GM19324 (cell line): ENCODE data around the gene NEGR1.

Experiments used
- ATAC-seq: cut with Tn5 transposase; IDR thresholded peaks from one replicate; pipeline ENCODE4 v1.9.1; 2021; ENCODE audit warnings: mild to moderate bottlenecking, moderate library complexity; ENCODE audit not compliant: unreplicated experiment, low FRiP score

Gene NEGR1

GRCh38 chr1:71599306-71599705 lies 683.0 kb downstream of the NEGR1 start:
- ATAC-seq: no peak

GRCh38 chr1:71593523-71593922 lies 688.8 kb downstream of the NEGR1 start:
- peak; percentile 62 for ATAC-seq

DNA sequence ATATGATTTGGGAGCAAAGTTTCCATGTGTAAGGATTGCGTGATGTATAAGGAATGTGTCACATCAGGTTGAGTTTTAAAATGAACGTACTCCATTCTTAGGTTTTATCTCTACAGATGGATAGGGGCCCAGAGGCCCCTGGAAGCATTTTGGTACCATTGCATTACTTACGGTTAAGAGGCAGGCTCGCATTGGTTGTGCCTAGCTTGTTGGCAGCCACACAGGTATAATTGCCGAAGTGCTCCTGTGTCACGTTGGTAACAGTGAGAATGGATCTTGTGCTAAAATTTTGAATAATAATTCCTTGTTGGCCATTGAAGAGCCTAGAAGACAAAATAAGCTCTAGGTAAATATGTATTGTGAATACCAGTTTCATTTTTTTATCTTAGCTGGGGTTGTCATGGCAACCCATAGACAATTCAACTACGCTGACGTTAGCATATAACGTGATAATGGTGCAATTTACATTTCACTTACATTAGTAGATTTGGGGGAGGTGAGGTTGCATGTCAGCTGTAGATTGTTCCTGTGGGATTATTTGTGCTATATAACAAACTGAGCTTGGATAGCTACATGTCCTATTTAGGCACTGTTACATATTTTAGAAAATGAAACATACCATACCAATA lies 689.6 kb downstream of the NEGR1 start:
- ATAC-seq: no peak

- no peak for ATAC-seq
These were observed 693.3 kb downstream of the NEGR1 start for GRCh38 chr1:71589005-71589404.

DNA sequence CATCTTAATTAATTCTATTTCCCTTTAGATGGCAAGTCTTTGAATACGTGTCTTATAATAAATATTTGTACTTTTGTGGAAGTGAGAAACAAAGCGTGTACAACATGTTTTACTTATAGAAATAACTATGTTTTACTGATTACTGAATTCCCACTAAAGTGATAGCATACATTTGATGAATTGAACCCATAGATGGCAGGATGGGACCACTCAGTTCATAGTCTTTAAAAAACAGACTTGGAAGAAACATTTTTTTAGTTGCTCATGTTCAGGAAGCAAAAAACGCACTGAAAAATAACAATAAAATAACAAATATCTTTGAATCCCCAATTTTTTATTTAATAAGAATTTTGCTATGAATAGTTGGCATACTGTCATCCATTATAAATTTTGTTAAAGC lies 694.4 kb downstream of the NEGR1 start:
- ATAC-seq: no peak

GRCh38 chr1:71586030-71586429 lies 696.3 kb downstream of the NEGR1 start:
- no peak for ATAC-seq

DNA sequence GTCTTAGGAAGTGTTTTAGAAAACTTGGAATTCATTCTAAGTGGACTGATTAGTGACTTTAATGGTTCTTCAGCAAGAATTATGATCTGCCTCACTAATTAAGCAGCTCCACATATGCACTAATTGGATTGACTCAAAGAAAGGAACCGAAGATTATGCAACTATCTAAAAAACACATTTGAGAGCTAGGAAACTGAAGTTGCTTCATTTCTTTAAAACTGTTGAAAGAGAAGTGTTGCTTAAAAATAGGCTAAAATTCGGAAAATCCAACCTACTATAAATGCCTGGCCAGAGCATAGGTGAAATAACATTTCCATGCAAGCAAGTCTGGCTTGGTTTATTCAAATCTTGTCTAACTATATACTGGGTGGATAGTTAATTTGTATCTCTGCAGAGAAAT lies 698.6 kb downstream of the NEGR1 start:
- ATAC-seq: no peak

- ATAC-seq: no peak
These were observed 699.7 kb downstream of the NEGR1 start for GRCh38 chr1:71582673-71583072.

GRCh38 chr1:71577451-71578131 lies 704.7 kb downstream of the NEGR1 start:
- ATAC-seq: no peak

DNA sequence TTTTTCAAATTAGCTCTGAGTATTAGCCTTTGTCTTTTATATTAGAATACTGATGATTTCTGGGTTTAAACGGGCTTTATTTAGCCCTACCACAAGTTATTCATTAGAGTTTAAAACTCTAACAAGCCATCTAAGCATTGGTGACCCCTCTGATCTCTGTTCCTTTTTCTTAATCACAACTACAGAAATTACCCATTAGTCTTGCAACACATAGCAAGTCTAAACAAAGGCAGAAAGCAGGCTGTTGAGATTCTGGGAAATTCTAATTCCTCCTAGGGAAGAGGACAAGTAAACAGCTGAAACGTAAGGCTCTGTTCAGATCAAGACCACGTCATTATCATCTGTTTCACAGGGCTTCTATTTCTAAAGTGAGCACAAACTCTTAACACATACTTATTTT lies 710.3 kb downstream of the NEGR1 start:
- ATAC-seq: peak; percentile 77

- ATAC-seq: no peak
These were observed 715.9 kb downstream of the NEGR1 start for GRCh38 chr1:71566413-71566812.

DNA sequence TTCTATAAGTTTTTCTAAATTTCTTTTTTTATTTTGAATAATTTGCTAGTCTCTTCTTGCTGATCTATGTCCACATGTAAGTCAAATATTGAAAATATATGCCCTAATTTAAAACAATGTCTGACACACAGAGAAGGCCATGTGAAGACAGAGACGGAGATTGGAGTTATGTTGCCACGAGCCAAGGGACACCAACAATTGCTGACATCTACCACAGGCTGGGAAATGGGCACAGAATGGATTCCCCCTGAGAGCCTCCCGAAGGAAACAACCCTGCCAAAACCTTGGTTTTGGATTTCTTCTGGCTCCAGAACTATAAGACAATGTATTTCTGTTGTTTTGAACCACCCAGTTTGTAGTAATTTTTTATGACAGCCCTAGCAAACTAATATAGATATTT lies 716.5 kb downstream of the NEGR1 start:
- ATAC-seq: no peak

DNA sequence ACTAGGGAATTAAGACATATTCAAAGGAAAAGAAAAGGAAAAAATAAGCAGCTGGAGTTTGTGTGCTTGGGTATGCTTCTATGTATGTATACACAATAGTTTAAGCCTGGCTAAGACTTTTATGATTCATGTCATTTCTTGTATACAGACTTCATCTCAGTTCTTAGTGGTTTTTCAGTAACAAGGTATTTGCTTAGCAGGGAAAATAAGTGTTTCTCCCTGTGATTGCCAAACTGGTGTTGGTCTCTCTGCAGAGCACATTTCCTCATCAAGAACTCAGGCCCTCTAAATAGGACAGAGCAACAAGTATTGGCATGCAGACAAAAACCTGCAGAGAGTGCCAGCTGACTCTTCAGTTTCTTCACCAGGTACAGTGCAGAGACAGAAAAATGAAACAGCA lies 717.1 kb downstream of the NEGR1 start:
- peak; percentile 48 for ATAC-seq

GRCh38 chr1:71562298-71562697 lies 720.0 kb downstream of the NEGR1 start:
- no peak for ATAC-seq

DNA sequence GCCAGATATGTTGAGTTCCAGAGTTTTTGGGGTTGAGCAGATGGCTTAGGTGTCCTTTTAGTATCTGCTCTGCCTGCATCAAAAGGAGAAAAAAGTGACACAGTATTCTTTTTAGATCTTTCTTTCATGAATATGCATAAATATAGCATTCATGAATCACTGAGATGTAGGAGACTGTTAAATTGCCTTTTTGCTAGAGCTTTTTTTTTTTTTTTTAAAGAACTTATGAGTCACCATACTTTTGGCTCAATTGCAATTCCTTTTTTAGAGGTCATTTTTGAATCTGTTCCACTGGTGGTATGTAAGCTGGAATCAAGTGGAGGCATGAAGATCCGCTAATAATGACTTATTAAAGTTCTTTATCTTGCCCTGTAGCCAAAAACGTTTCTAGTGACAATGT lies 720.6 kb downstream of the NEGR1 start:
- no peak for ATAC-seq

- ATAC-seq: no peak
These were observed 721.1 kb downstream of the NEGR1 start for GRCh38 chr1:71561206-71561605.

DNA sequence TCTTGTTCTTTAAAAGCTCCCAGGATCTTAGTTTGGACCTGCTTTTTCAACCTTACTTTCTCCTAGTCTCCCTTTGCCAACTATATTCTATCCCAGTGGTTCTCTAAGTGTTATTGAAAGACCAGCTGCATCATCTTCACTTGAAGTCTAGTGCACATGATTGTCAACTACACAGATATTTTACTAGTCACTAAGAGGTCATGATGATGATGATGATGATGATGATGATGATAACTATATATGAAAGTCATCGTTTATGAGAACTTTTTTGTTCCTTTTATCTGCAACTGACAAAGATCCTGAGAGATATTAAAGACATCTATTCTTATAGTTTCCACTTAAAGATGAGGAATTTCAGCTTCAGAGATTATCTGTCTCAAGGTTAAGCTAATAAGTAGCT lies 722.5 kb downstream of the NEGR1 start:
- ATAC-seq: no peak

DNA sequence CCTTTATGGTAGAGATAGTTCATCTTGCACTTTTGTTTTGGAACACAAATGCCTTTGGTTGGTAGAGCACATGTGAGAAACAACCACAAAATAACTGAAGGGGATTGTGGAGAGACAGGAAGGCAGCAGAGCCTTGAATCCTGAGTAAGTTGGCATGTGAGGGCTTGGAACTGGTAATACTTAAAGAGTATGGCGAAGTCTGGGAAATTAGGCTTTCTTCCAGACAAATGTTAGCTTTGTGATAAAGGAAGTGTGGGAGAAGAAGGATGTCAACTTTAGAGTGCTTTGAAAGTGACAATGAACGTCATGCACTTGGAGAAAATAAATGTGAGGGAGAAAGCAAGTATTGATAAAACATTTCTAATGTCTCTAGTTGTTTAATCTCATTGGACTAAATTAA lies 725.2 kb downstream of the NEGR1 start:
- ATAC-seq: no peak

DNA sequence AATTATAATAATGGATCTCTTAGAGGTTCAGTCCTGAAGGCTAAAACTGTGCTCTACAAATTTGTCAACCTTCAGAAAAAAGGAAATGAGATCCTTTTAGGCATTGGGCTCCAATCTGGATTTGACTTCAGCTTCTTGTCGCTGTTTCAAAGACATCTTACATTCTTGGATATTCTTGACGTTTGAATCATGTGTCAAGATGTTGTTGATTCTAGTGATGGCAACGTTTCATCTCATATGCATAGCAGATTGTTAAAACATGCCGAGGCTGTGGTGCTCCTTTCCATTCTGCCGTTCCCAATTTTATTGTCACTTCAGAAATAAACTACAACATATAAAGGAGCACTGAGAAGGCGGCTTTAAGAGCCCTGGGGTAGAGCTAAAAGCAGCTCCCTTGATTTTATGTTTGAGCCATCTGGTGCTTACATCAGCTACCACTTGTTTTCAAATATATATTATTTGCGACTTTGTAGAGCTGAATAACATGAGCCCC lies 733.9 kb downstream of the NEGR1 start:
- ATAC-seq: no peak

- no peak for ATAC-seq
These were observed 740.2 kb downstream of the NEGR1 start for GRCh38 chr1:71542155-71542554.

DNA sequence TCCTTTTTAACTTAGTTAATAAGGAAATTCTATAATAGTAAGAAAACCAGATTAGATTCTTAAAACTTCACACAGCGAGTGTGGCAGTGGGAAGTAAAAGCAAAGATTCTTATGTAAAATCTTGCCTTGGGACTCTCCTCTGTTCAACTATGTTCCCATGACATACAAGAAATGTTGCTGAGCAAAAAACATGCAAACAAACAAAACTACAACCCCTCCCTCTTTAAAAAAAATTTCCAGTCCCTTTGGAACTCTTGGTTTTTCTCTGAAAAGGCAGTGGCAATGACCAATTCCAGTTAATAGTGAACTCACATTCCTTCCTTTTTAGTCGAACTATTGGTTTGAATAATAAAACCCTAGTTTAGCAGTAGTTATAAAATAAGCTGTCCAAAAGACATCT lies 748.4 kb downstream of the NEGR1 start:
- no peak for ATAC-seq

GRCh38 chr1:71532343-71532742 lies 750.0 kb downstream of the NEGR1 start:
- ATAC-seq: no peak
